GM19351 (cell line): ENCODE results near the gene ANKRD9.
"Not testable (repeated sequence)": the region's sequence is repeated elsewhere in the genome, so short reads cannot be mapped to it uniquely, and the experiment has no call there.

Source experiments
- ATAC-seq: cut with Tn5 transposase; IDR thresholded peaks from one replicate; pipeline ENCODE4 v1.9.1; 2021; ENCODE audit warnings: mild to moderate bottlenecking, moderate library complexity; ENCODE audit not compliant: unreplicated experiment

ANKRD9 gene

DNA sequence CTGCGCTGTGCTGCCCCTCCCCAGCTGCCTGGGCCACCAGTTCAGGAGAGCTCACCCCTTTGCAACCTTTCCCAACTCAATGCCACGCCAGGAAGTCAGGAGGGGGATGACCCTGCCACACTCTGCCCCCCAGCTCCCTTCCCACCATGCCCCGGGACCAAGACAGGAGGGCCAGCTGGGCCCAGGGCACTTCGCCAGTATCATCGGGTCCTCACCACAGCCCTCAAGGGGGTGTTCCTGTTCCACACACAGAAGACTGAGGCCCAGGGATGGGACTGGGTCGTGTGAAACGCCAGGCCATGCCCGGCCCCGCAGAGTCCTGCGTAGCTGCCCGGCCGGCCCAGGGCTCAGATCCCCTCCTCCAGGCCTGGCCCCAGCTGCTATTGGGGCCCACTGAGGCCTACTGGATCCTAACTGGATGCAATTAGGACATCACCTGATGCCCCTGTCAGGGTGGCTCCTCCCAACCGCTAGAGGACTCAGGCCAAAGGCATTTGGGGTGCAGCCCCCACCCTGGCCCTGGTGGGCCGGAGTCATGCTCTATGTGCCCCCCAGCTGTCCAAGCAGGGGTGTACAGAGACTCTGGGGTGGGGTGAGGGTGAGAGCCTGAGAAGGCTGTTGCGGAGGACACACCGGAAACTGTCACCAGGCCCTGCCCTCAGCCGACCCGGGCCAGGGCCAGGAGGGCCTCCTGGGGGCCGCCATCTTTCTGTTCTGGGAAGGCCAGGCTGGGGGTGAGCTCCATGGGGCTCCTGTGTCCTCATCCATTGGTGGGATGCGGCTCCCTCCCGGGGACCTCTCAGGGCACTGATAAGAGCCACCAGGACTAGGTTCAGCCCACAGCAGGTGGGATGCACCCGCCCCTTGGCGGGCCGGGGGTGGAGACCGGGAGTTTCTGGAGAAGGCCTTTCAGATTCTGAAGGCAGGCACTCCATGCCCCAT lies 29.3 kb upstream of the ANKRD9 start:
- ATAC-seq, result no peak

DNA sequence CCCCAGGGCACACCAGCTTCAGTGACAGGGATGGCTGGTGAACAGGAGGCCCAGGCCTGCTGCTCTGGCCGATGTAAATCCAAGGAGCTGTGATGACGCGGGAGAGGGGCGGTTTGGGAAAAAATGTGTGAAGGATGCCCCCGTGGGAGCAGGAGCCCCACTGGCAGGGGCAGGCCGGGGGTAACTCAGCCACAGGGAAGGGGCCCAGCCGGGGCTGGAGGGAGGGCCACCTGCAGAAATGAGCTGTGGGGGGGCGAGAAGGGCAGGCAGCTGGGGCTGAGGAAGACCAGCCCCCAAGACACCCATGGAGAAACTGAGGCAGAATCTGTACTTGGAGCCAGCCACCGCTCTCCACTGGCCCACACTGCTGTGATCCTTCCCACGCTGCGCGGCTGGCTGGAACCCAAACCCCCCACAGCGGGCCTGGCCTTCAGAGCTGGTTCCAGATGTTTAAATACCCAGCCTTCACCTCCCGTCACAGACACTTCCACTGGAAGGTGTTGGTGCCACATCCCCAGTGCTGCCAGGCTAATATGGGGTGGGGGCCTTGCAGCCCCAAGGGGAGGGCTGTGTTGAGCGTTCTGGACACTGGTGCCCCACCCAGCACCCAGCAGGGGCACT lies 28.5 kb upstream of the ANKRD9 start:
- ATAC-seq, result no peak

- no peak for ATAC-seq
Measured at GRCh38 chr14:102532204-102532658, 22.7 kb upstream of the ANKRD9 start.

GRCh38 chr14:102530828-102531478 lies 21.4 kb upstream of the ANKRD9 start:
- no peak for ATAC-seq

GRCh38 chr14:102528431-102529170 lies 19.0 kb upstream of the ANKRD9 start:
- no peak for ATAC-seq

GRCh38 chr14:102525929-102526497 lies 16.4 kb upstream of the ANKRD9 start:
- no peak for ATAC-seq

DNA sequence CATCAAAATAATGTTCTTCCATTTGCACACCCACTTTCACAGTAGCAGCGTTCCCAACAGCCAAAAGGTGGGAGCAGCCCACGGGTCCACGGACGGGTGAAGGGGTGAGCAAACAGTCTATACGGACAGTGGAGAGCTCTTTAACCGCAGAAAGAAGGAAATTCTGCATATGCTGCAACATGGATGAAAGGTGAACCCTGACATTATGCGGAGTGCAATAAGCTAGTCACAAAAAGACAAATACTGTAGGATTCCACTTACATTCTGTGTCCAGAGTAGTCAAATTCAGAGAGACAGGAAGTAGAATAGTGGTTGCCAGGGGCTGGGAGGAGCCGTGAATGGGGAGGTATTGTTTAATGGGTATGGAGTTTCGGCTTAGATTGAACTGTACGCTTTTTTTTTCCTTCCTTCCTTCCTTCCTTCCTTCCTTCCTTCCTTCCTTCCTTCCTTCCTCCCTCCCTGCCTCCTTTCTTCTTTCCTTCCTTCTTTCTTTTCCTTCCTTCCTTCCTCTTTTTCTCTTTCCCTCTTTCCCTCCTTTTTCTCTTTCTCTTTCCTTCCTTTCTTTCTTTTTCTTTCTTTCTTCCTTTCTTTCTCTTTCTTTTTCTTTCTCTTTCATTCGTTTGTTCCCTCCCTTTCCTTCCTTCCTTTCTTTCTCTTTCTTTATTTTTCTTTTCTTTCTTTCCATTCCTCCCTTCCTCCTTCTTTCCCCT lies 15.8 kb upstream of the ANKRD9 start:
- ATAC-seq, result peak; percentile 1

- ATAC-seq, result peak; percentile 96
Measured at GRCh38 chr14:102524451-102525218, 15.1 kb upstream of the ANKRD9 start.

GRCh38 chr14:102523569-102524450 lies 14.2 kb upstream of the ANKRD9 start:
- ATAC-seq, result no peak

DNA sequence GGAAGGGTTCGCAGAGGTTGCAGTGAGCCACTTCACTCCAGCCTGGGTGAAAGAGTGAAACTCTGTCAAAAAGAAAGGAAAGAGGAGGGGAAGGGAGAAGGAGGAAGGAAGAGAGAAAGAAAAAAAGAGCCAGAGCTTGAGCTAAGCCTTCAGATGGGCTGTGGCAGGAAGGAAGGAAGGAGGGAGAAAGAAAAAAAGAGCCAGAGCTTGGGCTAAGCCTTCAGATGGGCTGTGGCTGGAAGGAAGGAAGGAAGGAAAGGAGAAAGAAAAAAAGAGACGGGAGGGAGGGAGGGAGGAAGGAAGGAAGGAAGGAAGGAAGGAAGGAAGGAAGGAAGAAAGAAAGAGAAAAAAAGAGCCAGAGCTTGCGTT lies 13.6 kb upstream of the ANKRD9 start:
- ATAC-seq, result no peak

GRCh38 chr14:102519709-102520108 lies 10.1 kb upstream of the ANKRD9 start:
- ATAC-seq, result not testable (repeated sequence)

DNA sequence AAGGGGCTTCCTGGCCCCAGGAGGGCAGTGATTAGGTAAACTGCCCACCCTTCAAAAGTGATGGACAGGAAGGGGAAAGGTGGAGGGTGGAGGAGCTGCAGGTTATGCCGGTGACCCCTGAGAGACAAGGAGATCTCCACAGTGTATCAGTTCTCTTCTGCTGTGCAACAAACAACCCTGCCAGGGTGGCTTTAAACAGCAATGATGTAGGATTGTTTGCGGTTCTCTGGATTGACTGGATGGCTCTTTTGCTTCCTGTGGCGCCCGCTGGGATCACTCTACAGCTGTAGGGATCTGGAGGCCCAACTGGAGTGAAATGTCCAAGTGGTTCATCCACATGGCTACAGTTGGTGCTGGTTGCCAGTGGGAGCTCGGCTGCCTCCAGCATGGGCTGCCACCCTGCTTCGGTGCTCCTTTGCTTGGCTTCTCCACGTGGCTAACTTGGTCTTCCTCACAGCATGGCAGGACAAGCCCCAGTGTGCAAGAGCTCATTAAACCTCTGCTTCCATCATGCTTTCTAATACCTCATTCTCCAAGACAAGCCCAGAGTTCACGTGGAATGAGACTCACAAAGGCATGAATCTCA lies 8.6 kb upstream of the ANKRD9 start:
- no peak for ATAC-seq

DNA sequence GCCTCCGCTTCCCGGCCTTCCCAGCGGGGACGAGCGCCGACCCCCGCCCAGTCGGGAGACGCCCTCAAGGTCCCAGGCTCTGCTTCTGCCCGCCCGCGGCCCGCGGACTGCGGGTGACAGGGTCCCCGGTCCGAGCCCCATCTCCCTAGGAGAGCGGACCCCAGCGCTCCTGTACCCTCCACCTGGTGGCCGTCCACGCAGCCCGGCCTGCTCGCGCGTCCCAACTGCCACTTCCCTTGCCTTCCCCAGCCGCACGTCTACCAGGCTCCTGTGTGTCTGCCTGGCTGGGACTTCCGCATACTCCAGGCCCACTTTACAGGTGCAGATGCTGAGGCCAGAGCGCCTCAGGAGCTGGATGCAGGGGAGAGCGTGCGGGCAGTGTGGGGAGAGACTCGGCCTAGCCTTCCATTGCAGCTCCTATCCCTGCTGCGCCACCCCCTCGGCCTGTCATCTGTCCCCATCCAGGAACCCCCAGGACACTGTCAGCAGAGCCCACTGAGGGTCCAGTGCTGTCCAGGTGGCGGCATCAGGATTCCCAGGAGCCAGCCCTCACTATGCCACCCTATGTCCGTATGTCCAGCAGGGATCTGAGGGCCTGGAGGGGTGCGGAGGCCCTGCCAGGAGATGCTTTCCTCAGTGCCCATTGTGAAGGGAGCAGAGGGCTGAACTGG lies 8.0 kb upstream of the ANKRD9 start:
- no peak for ATAC-seq

DNA sequence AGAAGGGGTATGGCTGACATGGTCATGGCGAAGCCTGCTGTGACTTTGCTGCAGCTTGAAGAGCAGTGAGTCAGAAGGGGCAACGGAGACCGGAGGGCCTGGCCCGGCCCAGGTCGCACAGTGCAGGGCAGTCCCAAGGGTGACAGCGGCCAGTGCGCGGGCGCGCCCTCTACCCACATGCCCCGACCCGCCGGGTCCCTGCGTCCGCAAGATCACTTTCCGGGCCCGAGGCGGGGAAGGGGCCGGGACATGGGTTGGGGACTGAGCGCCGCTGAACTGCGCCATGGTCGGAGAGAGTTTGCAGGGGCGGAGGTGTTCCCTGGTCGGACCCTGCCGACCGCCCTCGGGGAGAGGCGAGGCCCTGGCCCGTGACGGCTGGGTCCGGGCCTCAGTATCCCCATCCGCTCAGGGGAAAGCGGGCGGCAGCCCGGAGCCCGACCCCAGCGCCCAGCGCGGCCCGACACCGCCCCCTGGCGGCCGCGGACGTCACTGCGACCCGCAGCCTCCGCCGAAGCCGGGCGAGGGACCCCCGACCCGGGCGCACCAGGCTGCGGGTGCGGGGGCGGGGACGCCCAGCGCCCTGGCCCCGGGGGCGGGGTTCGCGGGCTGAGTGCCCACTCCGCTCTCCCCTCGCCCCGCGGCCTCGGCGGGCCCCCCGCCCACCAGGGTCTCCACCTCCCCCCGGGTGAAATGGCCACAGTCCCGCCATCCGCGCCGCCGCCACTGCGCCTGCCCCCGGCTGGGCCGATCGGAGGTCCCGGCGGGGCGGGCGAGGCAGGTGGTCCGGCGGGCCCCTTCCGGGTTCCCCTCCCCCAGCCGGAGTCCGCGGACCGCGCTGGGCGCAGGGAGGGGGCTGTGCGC lies 7.2 kb upstream of the ANKRD9 start:
- peak; percentile 60 for ATAC-seq

DNA sequence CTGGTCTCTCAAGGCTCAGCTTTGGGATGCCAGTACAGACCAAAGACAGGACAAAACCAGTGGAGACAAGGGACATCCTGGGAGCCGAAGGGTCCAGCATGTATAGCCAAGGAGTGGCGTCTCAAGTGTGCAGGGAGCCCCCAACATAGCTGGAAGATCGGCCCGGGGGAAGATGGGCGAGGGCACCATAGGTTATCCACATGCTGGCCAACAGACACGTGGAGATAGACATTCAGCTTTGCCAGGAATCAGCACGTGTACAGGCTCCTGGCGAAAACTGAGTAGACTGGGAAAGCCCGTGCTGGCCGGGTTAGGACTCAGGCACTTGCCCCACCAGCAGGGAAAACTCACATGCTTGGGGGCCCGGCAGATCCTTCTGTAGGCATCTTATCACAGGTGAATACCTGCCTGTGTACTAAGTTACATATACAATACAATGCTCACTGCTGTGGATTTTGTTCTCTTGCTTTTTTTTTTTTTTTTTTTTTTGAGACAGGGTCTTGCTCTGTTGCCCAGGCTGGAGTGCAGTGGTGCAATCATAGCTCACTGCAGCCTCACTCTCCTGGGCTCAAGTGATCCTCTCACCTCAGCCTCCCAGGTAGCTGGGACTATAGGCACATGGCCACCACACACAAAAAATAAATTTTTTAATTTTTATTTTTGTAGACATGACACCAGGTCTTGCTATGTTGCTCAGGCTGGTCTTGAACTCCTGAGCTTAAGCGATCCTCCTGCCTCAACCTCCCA lies 5.6 kb upstream of the ANKRD9 start:
- no peak for ATAC-seq
